Hematopoietic multipotent progenitor cell treated with erythropoietin and hydrocortisone succinate and interleukin-3 and kit ligand, for 6 days (in vitro differentiated cells): ENCODE results near the gene MBTPS1.
A peak's percentile ranks its signal among the peaks of the same experiment; 100 is the strongest.

Source experiments
- DNase-seq: peaks from one replicate; pipeline ENCODE4 v3.0.0-alpha.2; 2015

MBTPS1 gene

DNA sequence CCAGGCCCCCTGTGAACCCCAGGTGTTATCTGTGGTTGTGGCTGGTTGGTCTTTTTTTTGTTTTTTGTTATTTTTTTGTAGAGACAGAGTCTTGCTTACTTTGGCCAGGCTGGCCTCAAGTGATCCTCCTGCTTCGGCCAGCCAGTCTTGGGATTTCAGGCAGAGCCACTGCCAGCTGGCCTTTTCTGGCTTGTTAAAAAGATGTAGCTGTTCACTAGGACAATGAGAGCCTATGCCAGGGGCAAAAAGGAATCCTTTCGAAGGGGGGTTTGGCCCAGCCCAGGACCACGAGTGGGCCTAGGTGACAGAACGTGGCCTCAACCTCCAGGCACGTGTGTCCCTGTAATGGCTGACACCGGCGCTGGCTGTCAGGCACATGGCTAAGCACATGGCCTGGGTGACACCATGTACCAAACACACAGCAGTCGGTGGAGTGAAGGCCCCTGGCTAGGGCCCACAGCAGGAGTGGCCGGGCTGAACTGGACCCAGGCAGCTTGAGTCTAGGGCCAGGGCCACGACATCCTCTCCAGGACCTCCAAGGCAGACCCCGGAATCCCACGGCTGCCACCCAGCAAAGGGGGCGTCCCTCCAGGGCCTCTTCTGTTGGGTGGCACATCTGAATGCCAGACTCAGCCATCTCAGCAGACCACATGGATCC is 67.2 kb downstream of the MBTPS1 start:
- DNase-seq, result no peak

DNA sequence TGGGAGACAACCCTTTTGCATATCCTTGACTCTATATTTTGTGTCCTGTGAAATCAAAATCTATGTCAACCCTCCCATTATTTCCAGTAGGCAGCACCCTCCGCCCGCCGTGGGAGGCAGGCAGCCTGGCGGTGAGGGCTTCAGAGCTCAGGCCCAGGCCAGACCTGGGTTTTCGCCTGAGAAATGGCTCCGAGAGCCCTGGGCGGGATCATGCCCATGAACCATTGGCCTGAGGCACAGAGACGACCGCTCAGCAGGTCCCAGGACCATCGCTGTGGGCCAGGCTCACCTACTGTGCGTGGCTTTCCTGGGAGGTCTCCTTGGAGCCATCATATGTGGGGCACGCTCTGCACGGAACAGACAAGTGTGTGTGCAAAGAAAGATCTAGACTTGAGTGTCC is 67.9 kb downstream of the MBTPS1 start:
- DNase-seq, result no peak

DNA sequence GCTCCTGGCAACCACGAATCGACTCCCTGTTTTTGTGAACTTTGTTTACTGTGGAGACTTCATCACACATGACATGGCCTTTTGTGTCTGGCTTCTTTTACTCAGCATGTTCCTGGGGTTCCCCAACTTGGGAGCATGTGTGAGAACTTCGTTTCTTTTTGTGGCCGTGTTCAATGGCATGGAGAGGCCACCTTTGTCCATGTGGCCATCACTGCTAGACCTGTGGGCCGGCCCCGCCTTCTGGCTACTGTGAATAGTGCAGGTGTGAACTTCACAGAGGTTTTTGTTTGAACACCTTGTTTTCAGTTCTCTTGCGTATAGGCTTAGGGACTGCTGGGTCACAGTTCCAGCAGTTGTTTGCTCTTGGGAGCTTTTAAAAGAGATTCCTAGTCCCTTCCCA is 68.5 kb downstream of the MBTPS1 start:
- DNase-seq, result no peak

DNA sequence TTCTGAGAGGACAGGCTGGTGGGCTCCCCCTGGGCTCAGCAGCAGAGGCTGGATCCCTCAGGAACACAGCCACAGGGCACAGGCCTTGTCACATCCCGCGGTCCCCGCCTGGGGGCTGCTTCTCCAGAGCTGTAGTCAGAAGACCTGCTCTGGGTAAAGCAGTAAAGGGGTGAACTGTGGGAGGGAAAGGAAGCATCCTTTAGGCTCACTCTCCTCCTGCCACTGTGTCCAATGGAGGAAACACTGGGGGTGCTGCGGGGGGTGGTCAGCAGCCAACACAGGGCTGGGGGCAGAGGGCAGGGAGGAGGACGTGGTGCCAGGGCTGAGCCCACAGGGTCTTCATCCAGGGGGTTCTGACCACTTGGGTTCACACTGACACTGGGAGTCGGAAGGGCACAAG is 69.1 kb downstream of the MBTPS1 start:
- DNase-seq, result no peak

DNA sequence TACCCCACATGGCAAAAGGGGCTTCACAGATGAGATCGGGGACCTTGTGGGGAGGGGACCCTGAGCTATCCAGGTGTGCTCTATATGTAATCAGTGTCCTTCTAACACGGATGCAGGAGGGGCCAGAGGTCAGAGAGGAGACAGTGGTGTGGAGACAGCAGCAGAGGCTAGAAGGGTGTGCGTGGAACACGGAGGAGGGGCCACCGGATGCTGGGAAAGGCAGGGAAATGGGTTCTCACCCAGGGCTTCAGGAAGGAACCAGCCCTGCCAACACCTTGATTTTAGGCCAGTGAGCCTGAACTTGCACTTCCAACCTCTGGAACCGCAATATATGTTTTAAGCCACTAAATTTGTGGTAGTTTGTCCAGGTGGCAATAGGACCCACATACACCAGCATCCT is 69.5 kb downstream of the MBTPS1 start:
- no peak for DNase-seq

DNA sequence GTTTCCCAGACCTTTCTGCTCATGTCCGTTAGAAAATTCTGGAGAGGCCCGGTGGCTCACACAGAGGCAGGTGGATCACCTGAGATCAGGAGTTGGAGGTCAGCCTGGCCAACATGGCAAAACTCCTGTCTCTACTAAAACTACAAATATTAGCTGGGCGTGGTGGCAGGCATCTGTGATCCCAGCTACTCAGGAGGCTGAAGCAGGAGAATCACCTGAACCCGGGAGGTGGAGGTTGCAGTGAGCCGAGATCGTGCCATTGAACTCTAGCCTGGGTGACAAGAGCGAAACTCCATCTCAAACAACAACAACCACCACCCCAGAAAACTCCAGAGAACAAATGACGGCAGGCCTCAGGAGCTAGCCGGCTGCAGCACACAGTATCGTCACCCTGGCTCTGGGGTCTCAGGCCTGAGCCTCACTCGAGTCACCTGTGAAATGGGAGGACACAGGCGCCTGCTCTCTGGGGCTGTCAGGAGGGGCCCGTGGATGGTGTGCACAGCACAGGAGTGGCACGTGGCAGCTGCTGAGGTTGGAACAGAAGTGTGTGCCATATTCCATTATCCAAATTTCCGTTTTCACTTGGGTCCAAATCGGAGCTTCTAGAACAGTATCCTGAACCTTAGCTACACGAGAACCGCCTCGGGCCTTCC is 70.8 kb downstream of the MBTPS1 start:
- no peak for DNase-seq

DNA sequence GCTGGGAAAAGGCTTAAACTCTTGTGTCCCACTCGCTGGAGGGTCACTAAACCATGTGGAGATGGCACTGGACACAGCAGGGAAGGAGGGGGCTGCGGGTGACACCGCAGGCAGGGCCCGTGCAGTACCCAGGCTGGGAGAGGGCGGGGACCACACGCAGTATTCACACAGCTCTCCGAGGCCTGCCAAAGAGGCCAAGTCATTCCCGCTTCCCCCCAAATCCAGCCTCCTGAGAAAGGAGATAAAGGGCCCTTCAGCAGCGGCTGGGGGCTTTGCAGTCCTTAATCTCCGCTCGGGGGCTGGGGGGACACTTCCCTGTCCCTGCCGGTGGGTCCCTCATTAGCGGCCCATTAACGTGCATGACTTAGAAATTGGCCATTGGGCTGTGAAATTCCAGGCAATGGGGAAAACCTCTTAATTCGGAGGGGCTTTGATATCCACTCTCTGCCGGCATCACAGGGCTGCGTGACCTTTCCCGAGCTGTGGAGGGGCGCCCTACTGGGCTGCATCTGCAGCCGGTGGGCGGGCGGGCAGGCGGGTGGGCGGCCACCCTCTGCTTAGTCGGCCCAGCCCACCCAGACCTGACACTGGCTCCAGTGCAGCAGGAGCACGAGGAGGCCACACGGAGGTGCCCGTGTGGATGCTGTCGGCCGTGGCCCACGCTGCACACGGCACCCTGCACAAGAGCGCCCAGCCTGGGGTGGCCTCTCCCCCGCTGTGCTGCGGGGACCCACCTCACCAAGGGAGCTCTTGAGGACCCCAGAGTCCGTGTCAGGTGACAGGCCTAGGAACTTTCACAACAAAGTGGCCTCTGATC is 71.5 kb downstream of the MBTPS1 start:
- DNase-seq, result no peak

DNA sequence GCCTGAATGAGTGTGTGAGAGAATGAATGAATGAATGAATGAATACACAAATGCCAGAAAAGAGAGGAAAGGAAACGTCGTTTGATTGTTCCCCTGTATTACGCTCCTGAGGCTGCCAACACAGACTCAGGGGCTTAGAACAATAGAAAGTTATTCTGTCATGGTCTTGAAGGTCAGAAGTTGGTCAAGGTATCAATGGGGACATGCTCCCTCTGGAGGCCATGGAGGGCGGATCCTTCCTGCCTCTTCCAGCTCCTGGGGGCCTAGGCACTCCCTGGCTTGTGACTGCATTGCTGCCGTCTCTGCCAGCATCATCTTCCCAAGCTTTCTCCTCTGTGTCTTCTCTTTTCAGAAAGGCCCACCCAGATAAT is 72.6 kb downstream of the MBTPS1 start:
- peak; percentile 56 for DNase-seq

DNA sequence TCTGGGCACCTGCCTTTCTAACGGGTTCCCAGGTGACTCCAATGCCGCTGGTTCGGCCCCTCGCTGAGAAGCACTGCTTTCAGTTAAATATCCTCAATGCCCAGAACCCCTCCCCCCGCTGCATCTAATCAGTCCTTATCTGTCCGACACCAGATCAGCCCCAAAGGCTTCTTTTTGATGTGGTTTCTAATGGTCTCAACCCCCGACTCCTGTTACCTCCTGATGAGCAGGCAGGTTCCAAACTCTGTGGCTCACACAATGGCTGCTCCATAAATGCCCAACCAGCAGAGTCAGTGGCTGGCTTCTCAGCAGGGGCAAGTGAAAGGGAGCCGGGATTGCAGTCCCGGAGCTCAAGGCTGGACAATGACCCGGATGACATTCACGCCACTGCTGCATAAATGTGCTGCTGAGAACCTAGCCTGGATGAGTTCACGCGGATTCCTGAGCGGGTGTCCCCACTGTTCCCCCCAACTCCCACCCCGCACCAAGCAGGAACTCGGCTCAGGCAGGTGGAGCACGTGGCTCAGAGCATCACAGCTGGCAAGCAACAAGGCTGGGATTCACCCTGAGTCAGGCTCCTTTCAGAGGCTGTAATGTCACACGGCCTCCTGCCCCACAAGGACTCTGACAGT is 73.1 kb downstream of the MBTPS1 start:
- DNase-seq, result peak; percentile 82

DNA sequence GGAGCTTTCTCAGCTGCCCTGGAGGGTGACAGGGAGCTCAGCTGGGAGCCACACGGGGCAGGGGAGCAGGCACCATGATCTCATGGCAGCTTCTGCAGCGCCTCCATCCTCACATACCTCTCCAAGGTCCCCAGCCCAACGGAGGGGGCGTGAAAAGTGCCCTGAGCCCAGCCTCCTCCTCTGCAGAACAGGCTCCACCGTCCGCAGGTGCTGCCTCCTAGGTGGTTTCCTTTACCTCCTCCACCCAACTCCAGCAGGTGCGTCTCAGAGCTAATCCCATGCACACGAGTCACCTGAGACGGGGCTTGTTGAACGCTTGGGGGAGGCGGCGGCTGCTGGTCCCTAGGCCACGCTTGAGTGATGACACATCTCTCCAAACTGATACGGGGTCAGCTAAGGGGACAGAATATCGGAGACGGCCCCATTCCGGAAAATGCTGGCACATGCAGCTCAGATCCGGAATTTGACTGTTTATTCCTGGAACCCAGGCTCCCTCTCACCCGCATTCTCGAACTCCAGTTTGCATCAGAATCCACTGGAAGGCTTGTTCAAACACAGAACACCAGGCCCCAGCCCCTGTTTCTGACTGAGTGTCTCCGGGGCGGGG is 73.8 kb downstream of the MBTPS1 start:
- DNase-seq, result no peak

DNA sequence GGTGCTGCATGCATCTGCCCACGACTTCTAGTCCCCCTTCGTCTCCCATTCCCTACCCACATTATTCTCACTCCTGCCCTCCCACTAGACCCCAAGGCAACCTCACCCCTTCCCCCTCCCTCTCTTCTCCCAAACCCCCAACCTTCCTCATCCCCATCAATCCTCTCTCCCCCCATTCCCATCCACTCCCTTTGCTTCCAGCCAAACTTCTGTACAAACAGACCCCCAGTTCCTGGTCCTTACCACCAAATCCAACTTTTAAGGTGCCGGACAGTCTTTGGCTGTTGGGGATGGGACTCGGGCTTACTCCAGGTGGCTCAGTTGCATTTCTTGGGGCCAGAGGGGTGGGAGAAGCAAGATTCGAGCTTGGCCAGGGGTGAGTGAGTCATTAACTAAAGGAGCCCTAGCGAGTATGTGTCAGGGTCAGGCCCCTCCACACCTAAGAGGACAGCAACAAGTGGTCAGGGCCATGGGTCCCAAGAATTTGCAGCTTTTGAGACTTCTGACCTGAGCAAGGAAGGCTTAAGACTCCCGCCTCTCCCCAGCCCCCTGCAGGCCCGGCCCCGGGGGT is 74.3 kb downstream of the MBTPS1 start, which contains the start of gene SLC38A8:
Gene SLC38A8, minus strand, starts transcription at position 488 of the 571 bp plus-strand sequence. CDS start 638 bp downstream, outside the sequence.
- DNase-seq, result no peak

DNA sequence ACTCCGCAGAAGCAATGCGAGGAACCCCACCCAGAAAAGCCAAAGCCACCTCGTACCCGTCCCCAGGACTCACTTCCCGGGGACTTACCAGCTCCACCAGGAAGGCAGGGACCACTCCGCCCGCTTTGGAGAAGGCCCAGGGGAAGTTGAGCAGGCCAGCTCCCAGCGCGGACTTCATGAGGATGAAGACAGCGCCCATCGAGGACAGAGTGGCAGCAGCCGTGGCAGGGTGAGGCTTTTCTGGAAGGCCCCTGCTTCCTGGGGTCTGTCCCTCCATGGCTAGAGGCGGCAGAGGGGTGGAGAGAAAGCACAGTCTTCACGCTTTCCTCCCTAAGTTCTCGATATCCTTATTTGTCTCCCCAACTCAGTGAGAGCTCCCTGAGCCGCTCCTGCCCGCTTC is 74.9 kb downstream of the MBTPS1 start:
- DNase-seq, result no peak

DNA sequence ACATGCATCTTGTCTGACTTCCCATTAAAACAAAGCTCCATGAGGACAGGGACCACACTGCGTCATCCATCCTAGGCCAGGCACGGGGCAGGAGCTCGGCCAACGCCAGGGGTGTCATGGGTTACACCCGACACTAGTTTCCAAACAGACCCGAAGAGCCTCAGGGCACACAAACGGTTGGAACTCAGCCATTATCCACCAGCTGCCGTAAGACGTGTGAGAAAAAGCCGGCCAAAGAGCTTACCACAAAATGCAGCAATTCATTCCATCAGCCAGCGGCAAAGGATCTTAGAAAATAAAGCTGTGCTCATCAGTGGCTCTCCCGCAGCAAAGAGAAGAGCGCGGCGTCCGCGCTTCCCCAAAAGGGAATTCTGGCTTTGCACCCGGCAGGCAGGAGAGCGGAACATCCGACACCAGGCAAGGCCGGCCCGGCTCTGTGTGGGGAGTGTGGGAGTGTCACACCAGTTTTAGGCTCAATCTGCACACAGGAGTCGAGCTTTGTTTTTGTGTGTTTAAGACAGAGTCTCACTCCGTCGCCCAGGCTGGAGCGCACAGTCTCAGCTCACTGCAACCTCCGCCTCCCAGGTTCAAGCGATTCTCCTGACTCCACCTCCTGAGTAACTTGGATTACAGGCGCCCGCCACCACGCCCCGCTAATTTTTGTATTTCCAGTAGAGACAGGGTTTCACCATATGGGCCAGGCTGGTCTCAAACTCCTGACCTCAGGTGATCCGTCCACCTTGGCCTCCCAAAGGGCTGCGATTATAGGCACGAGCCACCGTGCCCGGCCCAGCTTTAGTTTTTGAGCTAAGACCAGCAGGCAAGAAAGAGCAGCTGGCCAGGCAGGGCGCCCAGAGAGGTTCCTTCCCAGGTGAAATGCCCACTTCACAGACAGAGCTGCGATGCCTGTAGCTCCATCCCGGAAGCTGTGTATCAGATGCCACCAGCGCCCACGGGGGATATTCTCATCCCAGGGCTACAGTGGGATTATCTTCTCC is 75.6 kb downstream of the MBTPS1 start:
- DNase-seq, result no peak

DNA sequence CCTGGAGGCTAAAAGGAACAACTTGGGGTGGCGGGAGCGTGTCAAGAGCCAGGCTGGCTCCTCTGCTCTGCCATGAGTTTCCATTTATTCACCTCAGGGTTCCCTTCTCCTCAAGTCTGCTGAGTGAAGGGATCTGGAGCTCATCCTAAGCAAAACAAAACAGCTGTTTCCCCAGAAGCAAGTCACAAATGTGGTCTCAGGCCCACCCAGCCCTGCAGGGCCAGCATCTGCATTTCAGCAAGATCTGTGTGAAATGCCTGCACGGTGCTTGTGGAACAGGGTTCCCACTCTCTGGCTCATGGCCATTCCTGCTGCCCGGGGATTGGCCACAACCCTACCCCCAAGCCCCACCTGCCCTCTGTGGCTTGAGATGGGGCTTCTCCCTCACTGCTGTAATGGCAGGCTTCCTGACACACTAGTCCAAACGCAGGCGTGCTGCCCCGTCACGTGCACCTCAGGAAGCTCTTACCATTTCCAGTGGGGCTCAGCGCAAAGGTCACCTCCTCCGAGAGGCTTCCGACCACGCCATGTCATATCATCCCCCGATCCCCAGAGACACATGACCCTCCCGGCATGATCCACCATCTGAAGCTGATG is 76.4 kb downstream of the MBTPS1 start:
- DNase-seq, result no peak

DNA sequence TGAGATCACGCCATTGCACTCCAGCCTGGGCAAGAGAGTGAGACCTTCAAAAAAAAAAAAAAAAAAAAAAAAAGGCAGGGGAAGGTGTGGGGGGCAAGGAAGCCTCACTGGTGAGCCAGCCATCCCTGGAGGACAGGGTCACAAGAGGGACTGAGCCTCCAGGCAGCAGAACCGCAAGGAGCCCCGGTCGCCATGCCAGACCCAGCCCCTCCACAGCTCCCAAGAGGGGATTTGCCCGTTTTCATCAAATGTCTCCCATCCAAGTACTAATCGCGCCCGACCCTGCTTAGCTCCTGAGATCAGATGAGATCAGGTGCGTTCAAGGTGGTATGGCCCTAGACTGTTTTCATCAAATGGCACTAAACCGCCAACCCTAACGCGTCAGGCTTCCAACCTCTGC is 77.0 kb downstream of the MBTPS1 start:
- DNase-seq, result no peak

DNA sequence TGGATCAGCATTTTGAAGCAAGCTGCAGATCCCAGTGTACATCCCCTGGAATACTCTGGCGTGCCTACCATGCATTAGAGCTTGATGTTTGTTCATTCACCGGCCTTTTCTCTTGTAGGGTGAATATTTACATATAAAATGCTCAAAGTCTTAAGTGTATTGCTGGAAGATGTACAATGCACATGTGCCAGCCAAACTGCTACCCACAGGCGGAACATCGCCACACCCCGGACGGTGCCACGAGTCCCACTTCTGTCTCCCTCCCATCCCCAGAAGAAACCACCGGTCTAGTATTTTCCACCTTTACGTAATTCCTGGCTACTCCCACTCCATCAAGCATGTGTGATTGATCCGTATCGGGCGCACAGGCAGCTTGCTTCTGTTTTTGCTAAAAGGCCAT is 78.3 kb downstream of the MBTPS1 start:
- no peak for DNase-seq

DNA sequence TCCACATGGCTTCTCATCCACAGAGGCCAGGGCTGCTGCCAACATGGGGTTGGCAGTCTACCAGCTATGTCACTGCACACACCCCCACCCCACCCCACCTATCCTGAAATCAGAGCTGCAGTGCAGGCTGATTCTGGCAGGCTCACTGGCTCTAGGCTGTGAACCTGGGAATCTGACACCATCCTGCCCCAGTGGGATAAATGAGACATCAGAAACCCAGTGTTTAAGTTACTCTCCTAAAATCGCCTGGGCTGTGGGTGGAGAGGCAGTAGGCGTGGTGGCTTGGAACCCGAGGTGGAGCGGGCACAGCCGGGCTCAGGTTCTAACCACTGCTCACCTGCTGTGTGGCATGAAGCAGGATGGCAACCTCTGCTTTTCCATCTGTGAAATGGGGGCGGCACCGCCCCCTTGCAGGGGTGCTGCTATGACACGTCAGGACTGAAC is 79.7 kb downstream of the MBTPS1 start:
- no peak for DNase-seq

DNA sequence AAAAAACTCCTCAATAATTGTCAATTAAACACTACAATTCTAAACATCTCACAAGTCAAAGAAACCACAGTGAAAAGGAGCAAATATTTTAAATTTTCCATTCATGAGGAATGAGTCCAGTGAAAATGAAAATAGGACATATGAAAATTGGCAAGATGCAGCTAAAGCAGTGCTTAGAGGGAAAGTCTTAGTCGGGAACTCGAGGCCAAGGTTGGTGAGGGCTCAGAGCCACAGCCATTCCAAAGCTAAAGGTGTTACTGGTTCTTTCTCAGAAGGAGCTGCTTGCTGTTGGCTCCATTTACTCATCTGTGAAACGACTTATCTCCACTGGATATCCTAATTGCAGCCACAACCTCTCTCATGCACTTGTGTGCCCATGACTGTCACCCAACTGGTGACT is 80.6 kb downstream of the MBTPS1 start:
- no peak for DNase-seq

DNA sequence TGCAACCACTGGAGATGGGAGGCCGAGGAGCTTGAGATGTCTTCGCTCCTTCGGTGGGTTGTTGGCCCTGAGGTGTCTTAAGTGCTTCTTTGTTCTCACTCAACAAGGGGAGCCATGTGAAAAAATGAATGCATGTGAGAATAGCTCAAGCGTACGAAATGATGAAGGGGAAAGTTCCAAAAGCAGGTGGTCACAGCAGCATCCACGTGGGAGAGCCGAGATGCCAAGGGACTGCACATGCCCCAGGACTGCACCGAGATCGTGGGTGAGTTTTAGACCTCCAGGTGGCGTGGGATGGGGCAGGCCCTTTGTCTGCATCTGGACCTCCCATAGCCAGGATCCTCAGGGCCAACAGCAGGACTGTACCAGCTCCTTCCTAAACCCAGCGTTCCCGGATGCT is 82.2 kb downstream of the MBTPS1 start:
- no peak for DNase-seq

DNA sequence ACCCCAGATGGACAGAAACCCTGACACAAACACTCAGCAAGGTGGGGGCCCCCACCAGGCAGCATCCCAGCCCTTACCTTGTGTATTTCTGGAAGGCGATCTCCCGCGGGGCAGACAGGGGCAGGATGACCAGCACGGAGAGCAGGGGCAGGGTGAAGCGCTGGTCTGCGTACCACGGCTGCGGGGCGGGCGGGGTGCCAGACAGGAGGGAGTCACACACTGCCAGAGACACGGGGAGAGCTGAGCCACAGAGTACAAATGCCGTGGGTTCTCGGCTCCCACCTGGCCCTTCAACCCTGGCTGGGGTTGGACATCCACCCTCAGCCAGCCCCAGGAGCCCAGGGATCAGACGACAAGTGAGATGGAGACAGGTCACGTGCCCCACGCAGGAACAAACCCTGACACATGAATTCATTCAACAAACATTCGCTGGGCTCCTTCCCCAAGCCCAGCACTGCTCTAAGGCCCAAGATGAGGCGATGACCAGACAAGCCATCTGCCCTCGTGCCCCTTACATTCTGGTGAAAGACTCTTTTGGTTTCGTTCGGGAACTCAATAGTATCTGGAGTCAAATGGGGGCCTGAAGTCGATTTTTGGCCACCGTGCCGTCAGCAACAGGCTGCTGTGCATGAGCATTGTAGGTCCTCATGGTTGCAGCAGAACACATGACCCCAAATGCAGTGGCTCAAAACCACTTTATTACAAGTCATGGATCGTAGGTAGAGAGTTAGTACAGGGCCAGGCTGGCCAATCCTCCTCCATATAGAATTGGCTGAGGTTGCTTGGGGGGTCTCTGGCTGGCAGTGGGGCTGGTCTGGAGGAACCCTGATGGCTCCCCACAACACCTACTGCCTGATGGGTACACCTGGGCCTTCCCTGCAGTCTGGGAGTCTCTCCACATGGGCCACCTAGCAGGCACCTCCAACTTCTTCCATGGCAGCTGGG is 83.2 kb downstream of the MBTPS1 start:
- DNase-seq, result no peak
